Gastroesophageal sphincter (tissue), 3 donors: Measurements from ENCODE around the gene TENM3.

Experiments
- CTCF ChIP-seq, 4 experiments: fragments of 200-600 bp in 2 of 4; fragments of 450-650 bp in 2 of 4; sonication (generic) in 1 of 4; IDR thresholded peaks; one replicate each; pipeline ENCODE4 v1.5.1; 2017 to 2019; ENCODE audit warnings: antibody characterized with exemption in 4 of 4, mild to moderate bottlenecking in 2 of 4, moderate library complexity in 2 of 4
- EP300 ChIP-seq: sonication (generic); formaldehyde crosslinking; IDR thresholded peaks from one replicate; pipeline ENCODE4 v1.6.1; 2017; ENCODE audit warnings: antibody characterized with exemption, mild to moderate bottlenecking
- POLR2A ChIP-seq, 2 donors: fragments of 450-650 bp; IDR thresholded peaks; one replicate each; pipeline ENCODE4 v1.6.1; 2017; ENCODE audit warnings: antibody characterized with exemption in 2 of 2, mild to moderate bottlenecking in 2 of 2, moderate library complexity in 1 of 2
- POLR2AphosphoS5 ChIP-seq: sonication (generic); formaldehyde crosslinking; IDR thresholded peaks from one replicate; pipeline ENCODE4 v1.6.1; 2017; ENCODE audit warnings: antibody characterized with exemption

- no peak for TF ChIP-seq CTCF (IDR thresholded peaks at IDR 0.05)
- TF ChIP-seq EP300 = no peak
- TF ChIP-seq POLR2AphosphoS5 = no peak
- TF ChIP-seq POLR2A (IDR thresholded peaks at IDR 0.05) = no peak
These were observed 76.9 kb downstream of the TENM3 start for GRCh38 chr4:182320092-182320491.
